Mesenchymal stem cell (in vitro differentiated cells and primary cell): ENCODE data around the gene DRD2.
A peak's percentile ranks its signal among the peaks of the same experiment; 100 is the strongest.

Source experiments
- DNase-seq: peaks from one replicate; pipeline ENCODE4 v3.0.0-alpha.2; 2013
- H2AFZ ChIP-seq: one replicate; pipeline ENCODE4 v1.6.1; 2013; ENCODE audit warnings: low read depth, mild to moderate bottlenecking, control low read depth, inconsistent platforms, low read length, moderate library complexity
- H2AK5ac ChIP-seq: 2 replicates; pipeline ENCODE4 v1.6.1; 2013; ENCODE audit warnings: low read length, moderate library complexity, mild to moderate bottlenecking, inconsistent platforms; ENCODE audit not compliant: severe bottlenecking
- H2BK120ac ChIP-seq: one replicate; pipeline ENCODE4 v1.6.1; 2013; ENCODE audit warnings: low read depth, mild to moderate bottlenecking, inconsistent platforms, low read length, moderate library complexity
- H2BK12ac ChIP-seq, 2 experiments: one replicate each; pipeline ENCODE4 v1.6.1; 2013; ENCODE audit warnings: inconsistent platforms in 2 of 2, low read length in 2 of 2, mild to moderate bottlenecking in 2 of 2, moderate library complexity in 2 of 2, control low read depth in 1 of 2
- H2BK15ac ChIP-seq: one replicate; pipeline ENCODE4 v1.6.1; 2013; ENCODE audit warnings: mild to moderate bottlenecking, low read depth, inconsistent platforms; ENCODE audit not compliant: poor library complexity, severe bottlenecking
- H2BK5ac ChIP-seq: 2 replicates; pipeline ENCODE4 v1.6.1; 2013; ENCODE audit warnings: low read depth, mild to moderate bottlenecking, low read length, control low read depth, inconsistent platforms; ENCODE audit not compliant: poor library complexity, severe bottlenecking
- H3K14ac ChIP-seq, 2 experiments: one replicate each; pipeline ENCODE4 v1.6.1; 2013; ENCODE audit warnings: inconsistent platforms in 2 of 2, low read length in 2 of 2, control low read depth in 1 of 2, mild to moderate bottlenecking in 1 of 2, moderate library complexity in 1 of 2
- H3K18ac ChIP-seq, 2 experiments: one replicate each; pipeline ENCODE4 v1.6.1; 2013; ENCODE audit warnings: inconsistent platforms in 2 of 2, low read length in 2 of 2, control low read depth in 1 of 2, low read depth in 1 of 2, mild to moderate bottlenecking in 1 of 2
- H3K23ac ChIP-seq, 2 experiments: one replicate each; pipeline ENCODE4 v1.6.1; 2013; ENCODE audit warnings: inconsistent platforms in 2 of 2, low read length in 2 of 2, mild to moderate bottlenecking in 2 of 2, moderate library complexity in 2 of 2, control low read depth in 1 of 2
- H3K27ac ChIP-seq: 2 replicates; pipeline ENCODE4 v1.5.1; 2013; ENCODE audit warnings: mild to moderate bottlenecking, moderate library complexity, low read length, control low read depth, inconsistent platforms; ENCODE audit not compliant: poor library complexity, severe bottlenecking
- H3K27me3 ChIP-seq, 2 experiments: 2 replicates each; pipeline versions ENCODE4 v1.6.1 to v1.7.0; 2013; ENCODE audit warnings: low read length in 2 of 2, mild to moderate bottlenecking in 2 of 2, moderate library complexity in 2 of 2, control low read depth in 1 of 2, inconsistent platforms in 1 of 2; ENCODE audit not compliant: control insufficient read depth in 1 of 2, insufficient read depth in 1 of 2
- H3K36me3 ChIP-seq, 2 experiments: 2 replicates each; pipeline versions ENCODE4 v1.6.1 to v1.7.0; 2013; ENCODE audit warnings: low read length in 2 of 2, control low read depth in 1 of 2, inconsistent platforms in 1 of 2, low read depth in 1 of 2, mild to moderate bottlenecking in 1 of 2; ENCODE audit not compliant: insufficient read depth in 2 of 2, control insufficient read depth in 1 of 2
- H3K4ac ChIP-seq, 2 experiments: one replicate each; pipeline ENCODE4 v1.6.1; 2013; ENCODE audit warnings: inconsistent platforms in 2 of 2, low read length in 2 of 2, mild to moderate bottlenecking in 2 of 2, moderate library complexity in 2 of 2, control low read depth in 1 of 2, low read depth in 1 of 2
- H3K4me1 ChIP-seq: 2 replicates; pipeline ENCODE4 v1.6.1; 2013; ENCODE audit warnings: low read depth, low read length, control low read depth; ENCODE audit not compliant: control insufficient read depth, insufficient read depth
- H3K4me2 ChIP-seq: 2 replicates; pipeline ENCODE4 v1.6.1; 2013; ENCODE audit warnings: low read length, mild to moderate bottlenecking, inconsistent platforms; ENCODE audit not compliant: poor library complexity, severe bottlenecking
- H3K4me3 ChIP-seq, 2 experiments: 2 replicates each; pipeline versions ENCODE4 v1.5.1 to v1.7.0; 2013; ENCODE audit warnings: low read length in 2 of 2, mild to moderate bottlenecking in 2 of 2, control low read depth in 1 of 2, low read depth in 1 of 2; ENCODE audit not compliant: insufficient read depth in 1 of 2
- H3K79me1 ChIP-seq: replicated peaks from 2 replicates; pipeline ENCODE4 v1.6.1; 2013; ENCODE audit warnings: mild to moderate bottlenecking, control low read depth, low read length, inconsistent platforms; ENCODE audit not compliant: poor library complexity, severe bottlenecking
- H3K9ac ChIP-seq: 2 replicates; pipeline ENCODE4 v1.7.0; 2013; ENCODE audit warnings: mild to moderate bottlenecking, low read length, moderate library complexity
- H3K9me3 ChIP-seq: 2 replicates; pipeline ENCODE4 v1.7.0; 2013; ENCODE audit warnings: mild to moderate bottlenecking, low read length; ENCODE audit not compliant: control insufficient read depth
- H4K8ac ChIP-seq: one replicate; pipeline ENCODE4 v1.6.1; 2013; ENCODE audit warnings: inconsistent platforms, mild to moderate bottlenecking, low read length, moderate library complexity
- H4K91ac ChIP-seq: one replicate; pipeline ENCODE4 v1.6.1; 2013; ENCODE audit warnings: mild to moderate bottlenecking, low read length, inconsistent platforms
- WGBS: methylation state at CpG from one replicate; pipeline ENCODE4 v1.1.7; 2013; ENCODE audit warnings: mixed read lengths; 5-methylcytosine and 5-hydroxymethylcytosine counted together

Gene DRD2

GRCh38 chr11:113476553-113476952 lies 1.4 kb upstream of the DRD2 start:
- H3K18ac ChIP-seq: no peak overlapping the region
- DNase-seq: no peak
- H2BK15ac ChIP-seq: no peak overlapping the region
- no peaks in the 10 kb centered on the region for H3K36me3 ChIP-seq
- H3K27ac ChIP-seq: no peak overlapping the region
- no peak overlapping the region for H3K23ac ChIP-seq
- no peak overlapping the region for H2BK12ac ChIP-seq
- H3K4ac ChIP-seq: no peak overlapping the region
- H3K4me3 ChIP-seq: no peak overlapping the region
- no peak overlapping the region for H2BK120ac ChIP-seq
- H3K79me1 ChIP-seq: no peaks in the 10 kb centered on the region
- H3K27me3 ChIP-seq: peaks cover 50 to 87% of the 10 kb centered on the region in 2 experiments
- 75% methylated on average over 3 of the region's 3 CpGs for WGBS
- no peak overlapping the region for H2AFZ ChIP-seq
- H2BK5ac ChIP-seq: no peak overlapping the region
- H3K4me1 ChIP-seq: peaks cover 11% of the 10 kb centered on the region
- H2AK5ac ChIP-seq: no peak overlapping the region
- H4K8ac ChIP-seq: no peak overlapping the region
- H3K4me2 ChIP-seq: no peak overlapping the region
- H3K9ac ChIP-seq: no peak overlapping the region
- H4K91ac ChIP-seq: no peak overlapping the region
- H3K9me3 ChIP-seq: no peaks in the 10 kb centered on the region
- no peak overlapping the region for H3K14ac ChIP-seq

- Histone ChIP-seq H3K9ac (no peak overlapping the region), H3K79me1 (no peaks in the 10 kb centered on the region), H3K18ac (no peak overlapping the region), H3K27me3 (peaks cover 50 to 88% of the 10 kb centered on the region in 2 experiments), H2BK120ac (no peak overlapping the region), H2BK15ac (no peak overlapping the region), H2BK12ac (no peak overlapping the region), H3K4me2 (peak overlapping the region; percentile 54), H3K9me3 (no peaks in the 10 kb centered on the region), H4K8ac (no peak overlapping the region), H3K23ac (no peak overlapping the region), H3K36me3 (no peaks in the 10 kb centered on the region), H3K4ac (no peak overlapping the region), H3K4me3 (peak overlapping the region; percentile 28 to 66), H2AFZ (no peak overlapping the region), H2BK5ac (no peak overlapping the region), H2AK5ac (no peak overlapping the region), H4K91ac (no peak overlapping the region), H3K4me1 (peaks cover 11% of the 10 kb centered on the region), H3K14ac (no peak overlapping the region), H3K27ac (no peak overlapping the region)
- DNase-seq: peak; percentile 83
- under 1% methylated on average over 44 of the region's 70 CpGs for WGBS
Measured at GRCh38 chr11:113474362-113475159, 637 bp downstream of the DRD2 start.

GRCh38 chr11:113473983-113474361 lies 1.2 kb downstream of the DRD2 start:
- 45% methylated on average over 9 of the region's 9 CpGs for WGBS
- no peak for DNase-seq

GRCh38 chr11:113472471-113472870 lies 2.7 kb downstream of the DRD2 start:
- Histone ChIP-seq H3K4ac (no peak overlapping the region), H3K36me3 (no peaks in the 10 kb centered on the region), H3K9me3 (no peaks in the 10 kb centered on the region), H3K23ac (no peak overlapping the region), H3K9ac (no peak overlapping the region), H2BK12ac (no peak overlapping the region), H2AFZ (no peak overlapping the region), H3K18ac (no peak overlapping the region), H2BK5ac (no peak overlapping the region), H2BK15ac (no peak overlapping the region), H4K8ac (no peak overlapping the region), H3K14ac (no peak overlapping the region), H3K4me1 (peaks cover 11% of the 10 kb centered on the region), H3K27me3 (peaks cover 40 to 78% of the 10 kb centered on the region in 2 experiments), H2AK5ac (no peak overlapping the region), H2BK120ac (no peak overlapping the region), H3K79me1 (no peaks in the 10 kb centered on the region), H4K91ac (no peak overlapping the region), H3K4me3 (no peak overlapping the region), H3K4me2 (no peak overlapping the region), H3K27ac (no peak overlapping the region)
- 67% methylated on average over 1 of the region's 1 CpG for WGBS
- no peak for DNase-seq

More at GRCh38 chr11:113473983-113474361, 1.2 kb downstream of the DRD2 start:
- Histone ChIP-seq H4K91ac (no peak overlapping the region), H3K4me3 (no peak overlapping the region), H2BK15ac (no peak overlapping the region), H2AK5ac (no peak overlapping the region), H3K18ac (no peak overlapping the region), H3K4me2 (no peak overlapping the region), H2AFZ (no peak overlapping the region), H3K9ac (no peak overlapping the region), H2BK5ac (no peak overlapping the region), H3K9me3 (no peaks in the 10 kb centered on the region), H3K23ac (no peak overlapping the region), H3K4ac (no peak overlapping the region), H4K8ac (no peak overlapping the region), H3K14ac (no peak overlapping the region), H2BK12ac (no peak overlapping the region), H3K4me1 (peaks cover 11% of the 10 kb centered on the region), H3K27ac (no peak overlapping the region), H3K27me3 (peaks cover 50 to 88% of the 10 kb centered on the region in 2 experiments), H3K36me3 (no peaks in the 10 kb centered on the region), H2BK120ac (no peak overlapping the region), H3K79me1 (no peaks in the 10 kb centered on the region)
